GM21576 (cell line): ENCODE data around the gene IMPG1.

ENCODE experiments used
- ATAC-seq: cut with Tn5 transposase; IDR thresholded peaks from one replicate; pipeline ENCODE4 v1.9.1; 2021; ENCODE audit warnings: mild to moderate bottlenecking, moderate library complexity; ENCODE audit not compliant: unreplicated experiment

Gene IMPG1

GRCh38 chr6:75893058-75893775 is 179.2 kb downstream of the IMPG1 start:
- ATAC-seq, result peak; percentile 78

DNA sequence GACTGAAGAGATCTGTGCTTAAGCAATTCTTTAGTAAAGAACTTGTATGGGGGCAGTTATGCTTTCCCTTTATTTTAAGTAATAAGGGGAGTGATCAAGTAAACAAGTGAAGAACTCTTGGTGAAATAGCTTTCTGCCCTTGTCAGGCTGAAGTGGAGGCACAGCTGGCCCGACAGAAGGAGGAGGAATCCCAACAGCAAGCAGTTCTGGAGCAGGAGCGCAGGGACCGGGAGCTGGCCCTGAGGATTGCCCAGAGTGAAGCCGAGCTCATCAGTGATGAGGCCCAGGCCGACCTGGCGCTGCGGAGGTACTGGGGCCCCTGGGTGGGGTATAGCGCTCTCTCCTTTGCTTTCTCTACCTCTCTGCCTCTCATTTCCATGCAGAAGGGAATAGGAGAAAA is 180.1 kb downstream of the IMPG1 start:
- no peak for ATAC-seq

GRCh38 chr6:75884822-75885221 is 187.6 kb downstream of the IMPG1 start:
- ATAC-seq, result no peak

DNA sequence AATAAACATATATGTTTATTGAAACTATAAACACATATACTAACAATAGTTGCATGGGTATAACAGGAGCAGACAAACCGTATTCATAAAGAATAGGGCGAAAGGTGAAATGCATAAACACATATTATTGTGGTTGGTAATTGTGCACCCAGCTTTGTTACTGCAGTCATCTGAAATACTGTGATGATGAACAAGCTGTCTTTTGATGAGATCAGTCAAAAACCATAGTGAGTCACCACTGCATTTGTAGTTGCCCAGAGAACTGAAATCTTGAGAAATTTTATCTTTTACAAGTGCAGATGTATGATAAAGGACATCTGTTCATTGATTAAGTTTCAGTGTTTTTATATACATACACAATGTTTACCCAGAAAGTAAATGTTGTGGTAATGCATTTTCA is 189.7 kb downstream of the IMPG1 start:
- ATAC-seq, result no peak

- no peak for ATAC-seq
Observed at GRCh38 chr6:75880305-75880704, 192.2 kb downstream of the IMPG1 start.

DNA sequence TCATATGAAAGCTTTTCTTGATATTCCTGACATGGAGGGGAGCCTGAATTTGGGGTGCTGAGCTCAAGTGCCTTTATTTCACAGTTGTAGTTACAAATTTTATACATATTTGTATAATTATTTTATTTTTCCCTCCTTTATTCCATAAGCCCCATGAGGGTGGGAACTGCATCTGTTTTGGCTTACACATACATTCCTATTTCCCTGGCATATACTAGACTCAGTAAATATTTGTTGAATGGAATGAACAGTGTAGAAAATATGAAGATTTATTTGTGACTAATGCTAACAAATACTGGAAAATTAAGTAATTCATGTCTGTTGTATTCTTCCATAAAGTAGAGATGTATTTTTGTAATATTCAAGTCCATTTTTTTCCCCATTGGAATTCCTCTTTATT is 196.3 kb downstream of the IMPG1 start:
- ATAC-seq, result no peak

DNA sequence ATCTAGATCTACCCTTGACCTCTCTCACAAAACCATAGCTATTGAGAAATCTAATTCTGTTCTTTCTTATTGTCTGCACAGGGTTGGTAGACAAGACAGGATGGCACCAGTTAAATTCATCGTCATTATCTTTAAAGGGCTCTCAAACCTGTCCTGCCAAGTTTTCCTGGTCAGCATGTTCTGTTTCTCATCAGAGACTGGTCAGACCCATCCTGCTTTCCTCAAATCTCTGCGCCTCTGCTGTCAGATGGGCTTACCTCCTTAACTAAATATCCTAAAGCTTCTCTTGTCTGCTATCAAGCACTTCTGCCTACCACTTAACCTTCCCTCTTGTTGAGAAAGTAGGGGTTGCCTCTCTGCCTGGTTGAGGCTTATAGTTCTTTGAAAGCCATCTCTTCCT is 198.2 kb downstream of the IMPG1 start:
- ATAC-seq, result no peak
